Measurements from ENCODE around the gene ISL1. TPM values are rescaled to one million over a fixed set of nuclear protein-coding genes. Genes with fewer than 3 reads are reported as not detected.

The ISL1 gene
- total and polyA plus RNA-seq, 11 donors: 0.08 to 0.61 TPM; not detected in 9

DNA sequence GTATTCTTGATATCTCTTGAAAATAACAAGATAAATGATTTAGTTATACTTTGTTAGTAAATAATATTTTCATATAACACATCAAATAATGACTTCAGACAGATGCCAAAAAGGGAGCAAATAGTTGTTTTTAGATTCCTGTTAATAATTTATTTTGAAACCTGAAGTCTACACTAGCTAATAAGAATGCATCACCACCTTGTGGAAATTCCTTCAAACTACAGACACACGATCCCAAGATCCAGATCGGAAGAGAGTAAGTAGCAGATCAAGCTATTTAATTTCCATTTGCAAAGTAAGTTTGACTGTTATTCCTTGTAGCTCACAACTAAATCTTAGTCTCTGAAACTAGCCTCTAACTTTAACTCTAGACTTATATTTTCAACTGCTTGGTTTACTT is 35.5 kb upstream of the ISL1 start:
- Histone ChIP-seq H3K4me3 (no peak overlapping the region), H3K27ac (no peak overlapping the region), H3K27me3 (no peaks in the 10 kb centered on the region), H3K9me3 (peaks cover 0 to 19% (median 4%) of the 10 kb centered on the region in 12 donors), H3K36me3 (no peaks in the 10 kb centered on the region), H3K4me1 (no peaks in the 10 kb centered on the region)
- intact Hi-C loops (cut with DNase I): no loop called here
- ATAC-seq (no peak), DNase-seq (no peak)
- 72 to 91% (median 76%) methylated on average over 2 of the region's 2 CpGs for WGBS, 4 donors
- TF ChIP-seq POLR2A (IDR thresholded peaks at IDR 0.05): no peak
- TF ChIP-seq, protein P1, sequence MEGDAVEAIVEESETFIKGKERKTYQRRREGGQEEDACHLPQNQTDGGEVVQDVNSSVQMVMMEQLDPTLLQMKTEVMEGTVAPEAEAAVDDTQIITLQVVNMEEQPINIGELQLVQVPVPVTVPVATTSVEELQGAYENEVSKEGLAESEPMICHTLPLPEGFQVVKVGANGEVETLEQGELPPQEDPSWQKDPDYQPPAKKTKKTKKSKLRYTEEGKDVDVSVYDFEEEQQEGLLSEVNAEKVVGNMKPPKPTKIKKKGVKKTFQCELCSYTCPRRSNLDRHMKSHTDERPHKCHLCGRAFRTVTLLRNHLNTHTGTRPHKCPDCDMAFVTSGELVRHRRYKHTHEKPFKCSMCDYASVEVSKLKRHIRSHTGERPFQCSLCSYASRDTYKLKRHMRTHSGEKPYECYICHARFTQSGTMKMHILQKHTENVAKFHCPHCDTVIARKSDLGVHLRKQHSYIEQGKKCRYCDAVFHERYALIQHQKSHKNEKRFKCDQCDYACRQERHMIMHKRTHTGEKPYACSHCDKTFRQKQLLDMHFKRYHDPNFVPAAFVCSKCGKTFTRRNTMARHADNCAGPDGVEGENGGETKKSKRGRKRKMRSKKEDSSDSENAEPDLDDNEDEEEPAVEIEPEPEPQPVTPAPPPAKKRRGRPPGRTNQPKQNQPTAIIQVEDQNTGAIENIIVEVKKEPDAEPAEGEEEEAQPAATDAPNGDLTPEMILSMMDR (IDR thresholded peaks at IDR 0.05): no peak

DNA sequence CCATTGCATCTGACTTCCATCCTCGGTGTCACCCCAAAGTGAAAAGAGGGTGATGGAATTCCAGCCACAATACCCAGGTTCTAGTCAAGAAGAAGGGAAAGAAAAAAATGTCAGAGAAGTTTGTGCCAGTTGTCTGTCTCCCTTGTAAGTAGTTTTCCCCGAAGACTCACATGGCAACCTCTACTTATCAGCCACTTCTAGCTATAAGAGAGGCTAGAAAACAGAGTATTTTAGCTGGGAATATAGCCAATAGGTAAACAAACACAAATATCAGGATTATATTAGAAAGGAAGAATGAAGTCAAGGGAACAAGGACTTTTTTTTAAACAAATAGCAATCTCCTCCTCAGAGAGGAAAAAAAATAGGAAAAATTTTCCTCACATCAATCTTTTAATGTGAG is 12.2 kb upstream of the ISL1 start:
- Histone ChIP-seq H3K27me3 (peaks cover 0 to 54% (median 7%) of the 10 kb centered on the region in 9 donors), H3K9me3 (no peaks in the 10 kb centered on the region), H3K4me3 (no peak overlapping the region), H3K27ac (no peak overlapping the region), H3K36me3 (no peaks in the 10 kb centered on the region), H3K4me1 (no peaks in the 10 kb centered on the region)
- no peak for ATAC-seq
- WGBS, 4 donors: 71 to 89% (median 72%) methylated on average over 2 of the region's 2 CpGs
- TF ChIP-seq, protein P1 (IDR thresholded peaks at IDR 0.05): no peak
- no peak for TF ChIP-seq POLR2A (IDR thresholded peaks at IDR 0.05)
- no peak for DNase-seq
- intact Hi-C loops (cut with DNase I): no loop called here

DNA sequence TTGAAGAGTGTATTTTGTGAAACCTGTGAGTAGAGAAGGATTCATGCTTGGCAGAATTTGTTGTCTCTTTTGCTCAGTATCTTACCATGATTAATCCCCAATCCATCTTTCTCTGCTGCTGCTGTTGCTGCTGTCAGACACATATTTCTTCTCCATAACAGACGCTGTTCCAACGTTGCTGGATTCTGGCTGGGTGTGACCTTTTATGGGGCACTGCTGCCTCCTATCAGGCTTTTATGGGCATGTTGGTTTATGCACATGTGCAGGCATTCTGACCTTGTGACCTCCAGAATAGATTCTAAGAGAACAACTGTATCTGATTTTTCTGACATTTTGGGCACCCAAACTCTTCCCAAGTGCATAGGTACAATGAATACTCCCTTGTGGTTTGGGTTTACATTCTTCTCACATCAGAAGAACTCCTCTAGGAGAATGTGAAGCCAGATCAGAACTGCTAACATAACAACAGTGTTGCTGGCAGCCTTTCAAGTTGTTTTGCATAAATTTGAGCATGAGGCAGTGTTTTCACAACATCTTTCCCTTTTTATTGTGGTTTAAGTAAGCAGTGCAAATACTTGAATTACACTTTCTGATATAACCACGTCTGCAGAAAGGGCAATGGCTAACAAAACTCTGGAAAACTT is 9.2 kb upstream of the ISL1 start:
- H3K36me3 ChIP-seq: no peaks in the 10 kb centered on the region
- no peak overlapping the region for H3K4me3 ChIP-seq
- DNase-seq: no peak
- 26 to 34% (median 30%) methylated on average over 3 of the region's 3 CpGs for WGBS, 4 donors
- no peak for ATAC-seq
- H3K9me3 ChIP-seq: no peaks in the 10 kb centered on the region
- H3K27ac ChIP-seq: no peak overlapping the region
- peaks cover 0 to 8% (median 0%) of the 10 kb centered on the region in 12 donors for H3K4me1 ChIP-seq
- intact Hi-C loops (cut with DNase I): no loop called here
- TF ChIP-seq, protein P1 (IDR thresholded peaks at IDR 0.05): no peak
- TF ChIP-seq POLR2A (IDR thresholded peaks at IDR 0.05): no peak
- peaks cover 14 to 69% (median 36%) of the 10 kb centered on the region in 9 donors for H3K27me3 ChIP-seq

DNA sequence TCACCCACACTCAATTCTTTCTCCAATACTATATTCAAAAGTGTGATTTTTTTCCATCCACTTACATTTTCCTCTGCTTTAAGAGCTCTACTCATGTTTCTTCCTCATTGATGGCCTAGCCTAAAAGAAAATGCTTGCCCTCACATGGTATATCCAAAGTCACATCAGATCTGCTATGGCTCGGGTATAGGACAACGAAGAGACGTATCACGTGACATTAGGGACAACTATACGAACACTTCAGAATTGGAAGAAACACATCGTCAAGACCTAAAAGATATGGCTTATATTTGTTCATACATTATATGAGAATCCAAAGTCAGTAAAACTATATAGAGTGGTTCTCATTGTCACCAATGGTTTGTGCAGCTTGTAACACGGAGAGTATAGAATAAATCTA is 8.2 kb upstream of the ISL1 start:
- H3K9me3 ChIP-seq: no peaks in the 10 kb centered on the region
- peaks cover 0 to 12% (median 0%) of the 10 kb centered on the region in 12 donors for H3K4me1 ChIP-seq
- peaks cover 17 to 80% (median 45%) of the 10 kb centered on the region in 9 donors for H3K27me3 ChIP-seq
- DNase-seq (no peak), ATAC-seq (no peak)
- no peak overlapping the region for H3K27ac ChIP-seq
- 89 to 92% (median 92%) methylated on average over 7 of the region's 7 CpGs for WGBS, 4 donors
- no peaks in the 10 kb centered on the region for H3K36me3 ChIP-seq
- TF ChIP-seq POLR2A (IDR thresholded peaks at IDR 0.05): no peak
- TF ChIP-seq, protein P1 (IDR thresholded peaks at IDR 0.05): no peak
- no peak overlapping the region for H3K4me3 ChIP-seq
- intact Hi-C loops (cut with DNase I): no loop called here
